ENCODE measurements around the gene GMDS. TPM values are rescaled to one million over a fixed set of nuclear protein-coding genes. Genes with fewer than 3 reads are reported as not detected.

Gene GMDS
- total and polyA plus RNA-seq, 2 of the 4 experiments (the other 2 are of a cell fraction), result 7.3 to 21.9 TPM

DNA sequence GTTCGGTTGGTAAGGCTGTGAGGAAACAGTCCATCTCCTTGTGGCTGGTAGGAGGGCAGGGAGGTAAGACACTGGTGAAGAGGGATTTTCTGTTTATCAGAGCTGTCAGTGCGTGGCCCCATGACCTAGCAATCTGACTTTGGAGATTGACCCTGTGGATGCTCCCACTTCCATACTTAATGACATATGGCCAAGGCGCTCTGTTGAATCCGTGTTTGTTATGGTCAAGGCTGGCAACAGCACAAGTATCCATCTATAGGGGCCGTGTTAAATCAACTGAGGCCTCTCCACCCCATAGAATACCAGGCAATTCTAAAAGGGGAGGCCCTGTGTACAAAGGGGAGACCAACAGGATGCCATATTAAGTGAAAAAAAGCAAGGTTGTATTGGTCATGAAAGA is 661.3 kb downstream of the GMDS start:
- no peaks in the 10 kb centered on the region for H3K4me1 ChIP-seq (ENCODE audit: control insufficient read depth, insufficient read depth, low read length)
- no peak overlapping the region for H3K9ac ChIP-seq (ENCODE audit: low read depth, low read length)
- no peak overlapping the region for H3K4ac ChIP-seq (ENCODE audit: low read depth, low read length)
- no peak overlapping the region for H3K56ac ChIP-seq (ENCODE audit: extremely low read depth, insufficient read depth, low read length)
- ChIA-PET CTCF (no interaction called here), POLR2A (ENCODE audit: unreplicated experiment) (no interaction called here)
- ATAC-seq (ENCODE audit: low read depth) (no peak), DNase-seq (no peak)
- in situ Hi-C loops (cut with MboI; ENCODE audit: low sequenced_read_pairs), result no loop called here
- H3K23ac ChIP-seq (ENCODE audit: low read depth, low read length), result no peak overlapping the region
- no peaks in the 10 kb centered on the region for H3K9me1 ChIP-seq (ENCODE audit: insufficient read depth, low read length)
- H3K27me3 ChIP-seq (ENCODE audit: control insufficient read depth, insufficient read depth, low read length), result peaks cover 30% of the 10 kb centered on the region
- no peak overlapping the region for H4K8ac ChIP-seq (ENCODE audit: low read depth in 2 of 2, low read length in 2 of 2)
- no peak overlapping the region for H2BK5ac ChIP-seq (ENCODE audit: low read depth, low read length, poor library complexity, severe bottlenecking)
- H4K5ac ChIP-seq (ENCODE audit: low read depth, low read length), result no peak overlapping the region
- H3K18ac ChIP-seq (ENCODE audit: low read depth, low read length), result no peak overlapping the region
- H4K91ac ChIP-seq (ENCODE audit: insufficient read depth, low read depth, low read length), result no peak overlapping the region
- H2BK20ac ChIP-seq (ENCODE audit: low read depth, low read length), result no peak overlapping the region
- TF ChIP-seq RFX5 (IDR thresholded peaks at IDR 0.05; ENCODE audit: low read depth, low read length) (no peak), CHD1 (IDR thresholded peaks at IDR 0.05; ENCODE audit: low read depth, low read length) (no peak), RCOR1 (IDR thresholded peaks at IDR 0.05; ENCODE audit: insufficient replicate concordance, low read length) (no peak), NFE2L2 (IDR thresholded peaks at IDR 0.05; ENCODE audit: low read depth, low read length) (no peak), MAFK (IDR thresholded peaks at IDR 0.05; ENCODE audit: low read depth, low read length) (no peak), MXI1 (IDR thresholded peaks at IDR 0.05; ENCODE audit: borderline replicate concordance, low read depth, low read length) (no peak), SMC3 (IDR thresholded peaks at IDR 0.05; ENCODE audit: low read depth, low read length) (no peak), POLR2A (IDR thresholded peaks at IDR 0.05; ENCODE audit: low read depth, low read length) (no peak)
- TF ChIP-seq, protein P1, sequence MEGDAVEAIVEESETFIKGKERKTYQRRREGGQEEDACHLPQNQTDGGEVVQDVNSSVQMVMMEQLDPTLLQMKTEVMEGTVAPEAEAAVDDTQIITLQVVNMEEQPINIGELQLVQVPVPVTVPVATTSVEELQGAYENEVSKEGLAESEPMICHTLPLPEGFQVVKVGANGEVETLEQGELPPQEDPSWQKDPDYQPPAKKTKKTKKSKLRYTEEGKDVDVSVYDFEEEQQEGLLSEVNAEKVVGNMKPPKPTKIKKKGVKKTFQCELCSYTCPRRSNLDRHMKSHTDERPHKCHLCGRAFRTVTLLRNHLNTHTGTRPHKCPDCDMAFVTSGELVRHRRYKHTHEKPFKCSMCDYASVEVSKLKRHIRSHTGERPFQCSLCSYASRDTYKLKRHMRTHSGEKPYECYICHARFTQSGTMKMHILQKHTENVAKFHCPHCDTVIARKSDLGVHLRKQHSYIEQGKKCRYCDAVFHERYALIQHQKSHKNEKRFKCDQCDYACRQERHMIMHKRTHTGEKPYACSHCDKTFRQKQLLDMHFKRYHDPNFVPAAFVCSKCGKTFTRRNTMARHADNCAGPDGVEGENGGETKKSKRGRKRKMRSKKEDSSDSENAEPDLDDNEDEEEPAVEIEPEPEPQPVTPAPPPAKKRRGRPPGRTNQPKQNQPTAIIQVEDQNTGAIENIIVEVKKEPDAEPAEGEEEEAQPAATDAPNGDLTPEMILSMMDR (conservative IDR thresholded peaks at IDR 0.05; ENCODE audit: low read depth, low read length), result no peak
- TF ChIP-seq, protein P2, sequence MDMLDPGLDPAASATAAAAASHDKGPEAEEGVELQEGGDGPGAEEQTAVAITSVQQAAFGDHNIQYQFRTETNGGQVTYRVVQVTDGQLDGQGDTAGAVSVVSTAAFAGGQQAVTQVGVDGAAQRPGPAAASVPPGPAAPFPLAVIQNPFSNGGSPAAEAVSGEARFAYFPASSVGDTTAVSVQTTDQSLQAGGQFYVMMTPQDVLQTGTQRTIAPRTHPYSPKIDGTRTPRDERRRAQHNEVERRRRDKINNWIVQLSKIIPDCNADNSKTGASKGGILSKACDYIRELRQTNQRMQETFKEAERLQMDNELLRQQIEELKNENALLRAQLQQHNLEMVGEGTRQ (IDR thresholded peaks at IDR 0.05; ENCODE audit: low read depth, low read length), result no peak
- TF ChIP-seq, protein P3, sequence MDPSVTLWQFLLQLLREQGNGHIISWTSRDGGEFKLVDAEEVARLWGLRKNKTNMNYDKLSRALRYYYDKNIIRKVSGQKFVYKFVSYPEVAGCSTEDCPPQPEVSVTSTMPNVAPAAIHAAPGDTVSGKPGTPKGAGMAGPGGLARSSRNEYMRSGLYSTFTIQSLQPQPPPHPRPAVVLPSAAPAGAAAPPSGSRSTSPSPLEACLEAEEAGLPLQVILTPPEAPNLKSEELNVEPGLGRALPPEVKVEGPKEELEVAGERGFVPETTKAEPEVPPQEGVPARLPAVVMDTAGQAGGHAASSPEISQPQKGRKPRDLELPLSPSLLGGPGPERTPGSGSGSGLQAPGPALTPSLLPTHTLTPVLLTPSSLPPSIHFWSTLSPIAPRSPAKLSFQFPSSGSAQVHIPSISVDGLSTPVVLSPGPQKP (IDR thresholded peaks at IDR 0.05; ENCODE audit: borderline replicate concordance, low read depth, low read length), result no peak
- H2AFZ ChIP-seq (replicated peaks; ENCODE audit: low read length, poor library complexity), result no peak overlapping the region
- peaks cover 4% of the 10 kb centered on the region; the same call in 1 of the 2 replicates for H3K9me3 ChIP-seq (ENCODE audit: control insufficient read depth, insufficient read depth, low read length)
- no peak overlapping the region for H3K4me3 ChIP-seq (ENCODE audit: insufficient read depth, low read depth, low read length)
- H2AK9ac ChIP-seq (replicated peaks; ENCODE audit: low read depth, low read length, poor library complexity), result no peak overlapping the region
- H3K14ac ChIP-seq (replicated peaks; ENCODE audit: low read depth, low read length), result no peak overlapping the region
- no peak overlapping the region for H2BK15ac ChIP-seq (ENCODE audit: low read depth, low read length)
- H3K4me2 ChIP-seq (ENCODE audit: low read depth, low read length), result no peak overlapping the region
- no peak overlapping the region for H3K27ac ChIP-seq (ENCODE audit: insufficient read depth, low read length)
- no CpG with 5 or more reads among the region's 5 CpGs for WGBS, 2 experiments (ENCODE audit: extremely low coverage in 2 of 2, insufficient read length in 1 of 2)
- no peak overlapping the region for H2BK120ac ChIP-seq (ENCODE audit: low read depth, low read length)
- no TSS peak for BruUV-seq (replicated peaks)
- H3K79me1 ChIP-seq (ENCODE audit: low read depth in 1 of 2, low read length in 2 of 2), result no peaks in the 10 kb centered on the region
- H4K20me1 ChIP-seq (ENCODE audit: insufficient read depth, low read length), result no peaks in the 10 kb centered on the region
- intact Hi-C loops (cut with micrococcal nuclease), result loop anchor here (5.0 kb wide), 1 partner anchor 692 kb away; no protein-coding TSS in a partner anchor
- no peaks in the 10 kb centered on the region for H3K36me3 ChIP-seq (ENCODE audit: control insufficient read depth, insufficient read depth, low read length)
- H2AK5ac ChIP-seq (ENCODE audit: low read depth, low read length), result no peak overlapping the region
- dilution Hi-C loops (cut with HindIII; ENCODE audit: low sequenced_read_pairs, unreplicated experiment), result no loop called here
